NT2/D1 (cell line): ENCODE data around the gene PIGP.
A peak's percentile ranks its signal among the peaks of the same experiment; 100 is the strongest.

Experiments
- DNase-seq: peaks from one replicate; pipeline ENCODE4 v3.0.0-alpha.2; 2011; ENCODE audit warnings: low read depth, low spot score
- H3K27me3 ChIP-seq: 2 replicates; pipeline ENCODE4 v1.6.0; 2011; ENCODE audit warnings: mild to moderate bottlenecking; ENCODE audit not compliant: insufficient read length, insufficient read depth
- H3K36me3 ChIP-seq: 2 replicates; pipeline ENCODE4 v1.6.1; 2011; ENCODE audit warnings: mild to moderate bottlenecking, low read length, mixed read lengths; ENCODE audit not compliant: insufficient read depth, insufficient read length
- H3K4me1 ChIP-seq: 2 replicates; pipeline ENCODE4 v1.5.1; 2011; ENCODE audit not compliant: insufficient read depth, insufficient read length
- H3K4me3 ChIP-seq: 2 replicates; pipeline ENCODE4 v1.5.1; 2011; ENCODE audit warnings: low read depth; ENCODE audit not compliant: insufficient read length
- H3K9ac ChIP-seq: 2 replicates; pipeline ENCODE4 v1.6.0; 2011; ENCODE audit warnings: low read depth; ENCODE audit not compliant: insufficient read length
- H3K9me3 ChIP-seq: 2 replicates; pipeline ENCODE4 v1.5.1; 2011; ENCODE audit warnings: mild to moderate bottlenecking, low read length; ENCODE audit not compliant: insufficient read depth
- SUZ12 ChIP-seq: IDR thresholded peaks from 2 replicates; pipeline ENCODE4 v1.6.1; 2011; ENCODE audit not compliant: insufficient read length, insufficient read depth; ENCODE audit errors: extremely low read depth
- YY1 ChIP-seq: IDR thresholded peaks from 2 replicates; pipeline ENCODE4 v1.6.1; 2011; ENCODE audit not compliant: insufficient read length, insufficient read depth
- ZNF274 ChIP-seq: IDR thresholded peaks from 2 replicates; pipeline ENCODE4 v1.6.1; 2011; ENCODE audit warnings: mild to moderate bottlenecking, low read depth, low read length

The PIGP gene

GRCh38 chr21:37075214-37075770 lies 2.4 kb upstream of the PIGP start:
- H3K36me3 ChIP-seq, result peaks cover 1% of the 10 kb centered on the region
- DNase-seq, result no peak
- no peaks in the 10 kb centered on the region; the same call in 1 of the 2 replicates for H3K9me3 ChIP-seq
- H3K9ac ChIP-seq, result no peak overlapping the region
- H3K27me3 ChIP-seq, result peaks cover 17% of the 10 kb centered on the region
- no peak overlapping the region for H3K4me3 ChIP-seq
- TF ChIP-seq YY1 (no peak), SUZ12 (no peak), ZNF274 (no peak)
- H3K4me1 ChIP-seq, result peaks cover 11% of the 10 kb centered on the region

GRCh38 chr21:37074546-37074945 lies 1.7 kb upstream of the PIGP start:
- TF ChIP-seq SUZ12 (no peak), YY1 (no peak), ZNF274 (no peak)
- peaks cover 11% of the 10 kb centered on the region for H3K4me1 ChIP-seq
- H3K36me3 ChIP-seq, result peaks cover 7% of the 10 kb centered on the region
- H3K27me3 ChIP-seq, result peaks cover 17% of the 10 kb centered on the region
- DNase-seq, result no peak
- no peaks in the 10 kb centered on the region; the same call in 1 of the 2 replicates for H3K9me3 ChIP-seq
- H3K9ac ChIP-seq, result peak overlapping the region; percentile 91
- peak overlapping the region; percentile 91 for H3K4me3 ChIP-seq

- peaks cover 8% of the 10 kb centered on the region for H3K36me3 ChIP-seq
These were observed 1.3 kb upstream of the PIGP start for GRCh38 chr21:37074197-37074510.

GRCh38 chr21:37073417-37074196 lies 736 bp upstream of the PIGP start:
- no peak for TF ChIP-seq SUZ12
- no peak for TF ChIP-seq ZNF274
- TF ChIP-seq YY1, result no peak
- peak overlapping the region; percentile 91 for H3K4me3 ChIP-seq
- peaks cover 17% of the 10 kb centered on the region for H3K27me3 ChIP-seq
- DNase-seq, result no peak
- H3K9ac ChIP-seq, result peak overlapping the region; percentile 91
- H3K4me1 ChIP-seq, result peaks cover 11% of the 10 kb centered on the region
- peaks cover 14% of the 10 kb centered on the region for H3K36me3 ChIP-seq
- no peaks in the 10 kb centered on the region; the same call in 1 of the 2 replicates for H3K9me3 ChIP-seq

More at GRCh38 chr21:37074197-37074510, 1.3 kb upstream of the PIGP start:
- Histone ChIP-seq H3K4me3 (peak overlapping the region; percentile 91), H3K4me1 (peaks cover 11% of the 10 kb centered on the region), H3K9ac (peak overlapping the region; percentile 91), H3K9me3 (no peaks in the 10 kb centered on the region; the same call in 1 of the 2 replicates), H3K27me3 (peaks cover 17% of the 10 kb centered on the region)
- no peak for DNase-seq
- TF ChIP-seq ZNF274 (no peak), SUZ12 (no peak), YY1 (no peak)

- TF ChIP-seq ZNF274 (no peak), YY1 (no peak), SUZ12 (no peak)
- Histone ChIP-seq H3K27me3 (peaks cover 17% of the 10 kb centered on the region), H3K36me3 (peaks cover 23% of the 10 kb centered on the region), H3K4me3 (peak overlapping the region; percentile 72), H3K9me3 (no peaks in the 10 kb centered on the region; the same call in 1 of the 2 replicates), H3K9ac (peak overlapping the region; percentile 92), H3K4me1 (peaks cover 11% of the 10 kb centered on the region)
- DNase-seq, result no peak
These were observed 440 bp downstream of the PIGP start for GRCh38 chr21:37072274-37072987.

- no peak for DNase-seq
- H3K9ac ChIP-seq, result peak overlapping the region; percentile 92
- H3K27me3 ChIP-seq, result peaks cover 17% of the 10 kb centered on the region
- TF ChIP-seq SUZ12 (no peak), YY1 (no peak), ZNF274 (no peak)
- peaks cover 24% of the 10 kb centered on the region for H3K36me3 ChIP-seq
- H3K4me1 ChIP-seq, result peaks cover 11% of the 10 kb centered on the region
- no peaks in the 10 kb centered on the region; the same call in 1 of the 2 replicates for H3K9me3 ChIP-seq
- peak overlapping the region; percentile 72 for H3K4me3 ChIP-seq
These were observed 1.2 kb downstream of the PIGP start for GRCh38 chr21:37071561-37072273.

GRCh38 chr21:37065561-37066177 lies 7.2 kb downstream of the PIGP start:
- no peaks in the 10 kb centered on the region for H3K9me3 ChIP-seq
- no peaks in the 10 kb centered on the region for H3K27me3 ChIP-seq
- H3K9ac ChIP-seq, result no peak overlapping the region
- peaks cover 41% of the 10 kb centered on the region for H3K36me3 ChIP-seq
- H3K4me3 ChIP-seq, result no peak overlapping the region
- no peak for TF ChIP-seq ZNF274
- no peak for TF ChIP-seq YY1
- TF ChIP-seq SUZ12, result no peak
- peaks cover 3% of the 10 kb centered on the region for H3K4me1 ChIP-seq
- no peak for DNase-seq
